ENCODE measurements around the gene SLC4A2. TPM values are rescaled to one million over a fixed set of nuclear protein-coding genes. Genes with fewer than 3 reads are reported as not detected.

SLC4A2 gene
- total RNA-seq, 1 donor from 2014 or later = 178 TPM

GRCh38 chr7:151088019-151088855, 28.8 kb downstream of the SLC4A2 start:
- intact Hi-C loops (cut with DNase I) = no loop called here
- no peak for ATAC-seq
- Histone ChIP-seq H3K4me3 (peak overlapping the region; percentile 88), H3K9me3 (no peaks in the 10 kb centered on the region), H3K27ac (peak overlapping the region; percentile 84), H3K27me3 (no peaks in the 10 kb centered on the region), H3K36me3 (peaks cover 9% of the 10 kb centered on the region), H3K4me1 (peaks cover 59% of the 10 kb centered on the region)
- TF ChIP-seq CTCF (IDR thresholded peaks at IDR 0.05) = no peak
- no peak for DNase-seq

- Histone ChIP-seq H3K9me3 (no peaks in the 10 kb centered on the region), H3K27me3 (no peaks in the 10 kb centered on the region), H3K27ac (peak overlapping the region; percentile 84), H3K36me3 (peaks cover 9% of the 10 kb centered on the region), H3K4me3 (peak overlapping the region; percentile 88), H3K4me1 (peaks cover 53% of the 10 kb centered on the region)
- intact Hi-C loops (cut with DNase I) = no loop called here
- DNase-seq (peak; percentile 91), ATAC-seq (peak; percentile 54)
- no peak for TF ChIP-seq CTCF (IDR thresholded peaks at IDR 0.05)
These were observed 29.7 kb downstream of the SLC4A2 start for GRCh38 chr7:151088856-151089699.

- H3K27ac ChIP-seq = peak overlapping the region; percentile 84
- TF ChIP-seq CTCF (IDR thresholded peaks at IDR 0.05) = no peak
- no peak for DNase-seq
- peak overlapping the region; percentile 88 for H3K4me3 ChIP-seq
- peaks cover 9% of the 10 kb centered on the region for H3K36me3 ChIP-seq
- peaks cover 50% of the 10 kb centered on the region for H3K4me1 ChIP-seq
- intact Hi-C loops (cut with DNase I) = no loop called here
- H3K27me3 ChIP-seq = no peaks in the 10 kb centered on the region
- no peaks in the 10 kb centered on the region for H3K9me3 ChIP-seq
- ATAC-seq = no peak
These were observed 30.7 kb downstream of the SLC4A2 start for GRCh38 chr7:151089893-151090730.

GRCh38 chr7:151091003-151091402, 31.6 kb downstream of the SLC4A2 start:
- Histone ChIP-seq H3K27me3 (no peaks in the 10 kb centered on the region), H3K9me3 (no peaks in the 10 kb centered on the region), H3K27ac (no peak overlapping the region), H3K4me3 (no peak overlapping the region), H3K36me3 (peaks cover 9% of the 10 kb centered on the region), H3K4me1 (peaks cover 43% of the 10 kb centered on the region)
- DNase-seq = no peak
- no peak for ATAC-seq
- intact Hi-C loops (cut with DNase I) = no loop called here
- TF ChIP-seq CTCF (IDR thresholded peaks at IDR 0.05) = no peak

GRCh38 chr7:151091431-151091830, 32.0 kb downstream of the SLC4A2 start:
- peaks cover 9% of the 10 kb centered on the region for H3K36me3 ChIP-seq
- peak; percentile 30 for ATAC-seq
- peak; percentile 54 for TF ChIP-seq CTCF (IDR thresholded peaks at IDR 0.05)
- no peak overlapping the region for H3K4me3 ChIP-seq
- DNase-seq = no peak
- no peaks in the 10 kb centered on the region for H3K9me3 ChIP-seq
- intact Hi-C loops (cut with DNase I) = no loop called here
- no peak overlapping the region for H3K27ac ChIP-seq
- H3K27me3 ChIP-seq = no peaks in the 10 kb centered on the region
- peaks cover 43% of the 10 kb centered on the region for H3K4me1 ChIP-seq
